ENCODE data around the gene ATP5PD.

DNA sequence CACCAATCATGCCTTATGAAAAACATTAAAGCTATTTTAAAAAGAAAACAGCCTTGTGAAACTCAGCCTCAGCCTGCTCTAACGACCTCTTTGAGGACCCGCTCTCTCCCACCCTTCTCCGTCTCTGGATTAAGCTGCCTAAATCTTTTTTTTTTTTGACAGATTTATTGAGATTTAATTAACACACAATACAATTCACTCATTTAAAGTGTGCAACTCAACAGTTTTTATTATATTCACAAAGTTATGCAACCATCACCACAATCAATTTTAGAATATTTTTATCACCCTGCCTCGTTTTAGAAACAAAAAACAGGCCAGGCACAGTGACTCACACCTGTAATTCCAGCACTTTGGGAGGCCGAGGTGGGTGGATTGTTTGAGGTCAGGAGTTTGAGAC lies 50.9 kb downstream of the ATP5PD start:
- TF ChIP-seq, protein P1, sequence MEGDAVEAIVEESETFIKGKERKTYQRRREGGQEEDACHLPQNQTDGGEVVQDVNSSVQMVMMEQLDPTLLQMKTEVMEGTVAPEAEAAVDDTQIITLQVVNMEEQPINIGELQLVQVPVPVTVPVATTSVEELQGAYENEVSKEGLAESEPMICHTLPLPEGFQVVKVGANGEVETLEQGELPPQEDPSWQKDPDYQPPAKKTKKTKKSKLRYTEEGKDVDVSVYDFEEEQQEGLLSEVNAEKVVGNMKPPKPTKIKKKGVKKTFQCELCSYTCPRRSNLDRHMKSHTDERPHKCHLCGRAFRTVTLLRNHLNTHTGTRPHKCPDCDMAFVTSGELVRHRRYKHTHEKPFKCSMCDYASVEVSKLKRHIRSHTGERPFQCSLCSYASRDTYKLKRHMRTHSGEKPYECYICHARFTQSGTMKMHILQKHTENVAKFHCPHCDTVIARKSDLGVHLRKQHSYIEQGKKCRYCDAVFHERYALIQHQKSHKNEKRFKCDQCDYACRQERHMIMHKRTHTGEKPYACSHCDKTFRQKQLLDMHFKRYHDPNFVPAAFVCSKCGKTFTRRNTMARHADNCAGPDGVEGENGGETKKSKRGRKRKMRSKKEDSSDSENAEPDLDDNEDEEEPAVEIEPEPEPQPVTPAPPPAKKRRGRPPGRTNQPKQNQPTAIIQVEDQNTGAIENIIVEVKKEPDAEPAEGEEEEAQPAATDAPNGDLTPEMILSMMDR (IDR thresholded peaks at IDR 0.05; ENCODE audit: control extremely low read depth in 1 of 3, insufficient read depth in 1 of 3, low read depth in 1 of 3, low read length in 3 of 3) = no peak
- TF ChIP-seq GTF2F1 (IDR thresholded peaks at IDR 0.05; ENCODE audit: borderline replicate concordance, low read depth, low read length) (no peak), ASH2L (IDR thresholded peaks at IDR 0.05; ENCODE audit: low read length) (no peak), YY1 (IDR thresholded peaks at IDR 0.05; ENCODE audit: low read depth, low read length) (no peak), SIX5 (IDR thresholded peaks at IDR 0.05; ENCODE audit: low read depth, low read length) (no peak), POLR2A (IDR thresholded peaks at IDR 0.05; ENCODE audit: control extremely low read depth in 1 of 2, low read depth in 2 of 2, low read length in 2 of 2) (no peak), GABPA (IDR thresholded peaks at IDR 0.05; ENCODE audit: borderline replicate concordance, insufficient read depth, low read length) (no peak), SIN3A (conservative IDR thresholded peaks at IDR 0.05 in 1 of 2, IDR thresholded peaks at IDR 0.05 in 1 of 2; ENCODE audit: low read depth in 1 of 2, low read length in 2 of 2) (no peak), TAF1 (IDR thresholded peaks at IDR 0.05; ENCODE audit: low read depth, low read length) (no peak), CHD2 (IDR thresholded peaks at IDR 0.05; ENCODE audit: low read length) (no peak), POLR2AphosphoS5 (IDR thresholded peaks at IDR 0.05; ENCODE audit: low read depth, low read length) (no peak)
- TF ChIP-seq, protein P2, sequence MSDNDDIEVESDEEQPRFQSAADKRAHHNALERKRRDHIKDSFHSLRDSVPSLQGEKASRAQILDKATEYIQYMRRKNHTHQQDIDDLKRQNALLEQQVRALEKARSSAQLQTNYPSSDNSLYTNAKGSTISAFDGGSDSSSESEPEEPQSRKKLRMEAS (IDR thresholded peaks at IDR 0.05) = no peak
